Transverse colon (tissue), 4 donors: Measurements from ENCODE around the gene SH3RF3. TPM values are rescaled to one million over a fixed set of nuclear protein-coding genes. Genes with fewer than 3 reads are reported as not detected.
A peak's percentile ranks its signal among the peaks of the same experiment; 100 is the strongest.

ENCODE experiments used
- DNase-seq: peaks from one replicate; pipeline ENCODE4 v3.0.0-alpha.2; 2019
- H3K27ac ChIP-seq, 4 donors: fragments of 200-600 bp; sonication (generic); 2 replicates each; pipeline ENCODE4 v1.5.1; 2016 to 2018; ENCODE audit warnings: inconsistent platforms in 4 of 4
- H3K27me3 ChIP-seq: fragments of 200-600 bp; sonication (generic); 2 replicates; pipeline ENCODE4 v1.5.1; 2017; ENCODE audit warnings: inconsistent platforms
- H3K36me3 ChIP-seq, 4 donors: fragments of 200-600 bp; sonication (generic); 2 replicates each; pipeline ENCODE4 v1.5.1; 2017 to 2019; ENCODE audit warnings: inconsistent platforms in 4 of 4
- H3K4me1 ChIP-seq, 4 donors: fragments of 200-600 bp; sonication (generic); 2 replicates each; pipeline ENCODE4 v1.5.1; 2017 to 2020; ENCODE audit warnings: inconsistent platforms in 4 of 4
- H3K4me3 ChIP-seq, 4 donors: fragments of 200-600 bp; sonication (generic); 1 replicate in 1 of 4; 2 replicates in 3 of 4; pipeline versions ENCODE4 v1.5.1 to v1.6.1; 2017 to 2019; ENCODE audit warnings: inconsistent platforms in 4 of 4
- H3K9me3 ChIP-seq, 2 donors: fragments of 200-600 bp; sonication (generic); 2 replicates each; pipeline ENCODE4 v1.5.1; 2017 to 2019; ENCODE audit warnings: inconsistent platforms in 2 of 2
- CTCF ChIP-seq, 5 experiments: fragments of 200-600 bp in 3 of 5; fragments of 450-650 bp in 2 of 5; sonication (generic) in 3 of 5; IDR thresholded peaks; 1 replicate in 2 of 5; 2 replicates in 3 of 5; pipeline ENCODE4 v1.5.1; 2016 to 2017; ENCODE audit warnings: antibody characterized with exemption in 5 of 5, inconsistent platforms in 3 of 5, mild to moderate bottlenecking in 2 of 5, moderate library complexity in 1 of 5
- EP300 ChIP-seq: sonication (generic); formaldehyde crosslinking; IDR thresholded peaks from one replicate; pipeline ENCODE4 v1.6.1; 2017; ENCODE audit warnings: antibody characterized with exemption, low read depth
- POLR2A ChIP-seq: fragments of 450-650 bp; IDR thresholded peaks from one replicate; pipeline ENCODE4 v1.6.1; 2016; ENCODE audit warnings: antibody characterized with exemption, mild to moderate bottlenecking, moderate library complexity
- POLR2AphosphoS5 ChIP-seq, 3 donors: sonication (generic); formaldehyde crosslinking; IDR thresholded peaks; one replicate each; pipeline ENCODE4 v1.6.1; 2016; ENCODE audit warnings: antibody characterized with exemption in 3 of 3
- WGBS, 2 donors: methylation state at CpG; one replicate each; pipeline ENCODE4 v1.1.5; 2018; ENCODE audit warnings: low coverage in 1 of 2; 5-methylcytosine and 5-hydroxymethylcytosine counted together
- in situ Hi-C, 4 donors: fragments of 200-750 bp; cut with MboI; loops; one replicate each; pipeline versions ENCODE4 v1.15.0 to v1.15.1; 2017; ENCODE audit warnings: low sequenced_read_pairs in 3 of 4, low pct_ligation_motif_present in 1 of 4, low pct_unique_long_range_greater_than_20kb in 1 of 4
- intact Hi-C: fragments of 100-400 bp; cut with DNase I; formaldehyde crosslinking; loops from one replicate; pipeline ENCODE4 v1.15.1; 2023; ENCODE audit warnings: low total_unique reads
- total RNA-seq, 4 donors: library from RNA; depleted of rRNA; stranded (reverse); fragments of >200 nt; gene quantifications; one replicate each; pipeline ENCODE4 v1.1.0, GENCODE V29; 2016

The SH3RF3 gene
- total RNA-seq, 4 donors from 2014 or later = 1.9 to 8.8 (median 2.9) TPM

- intact Hi-C loops = no loop called here
- Histone ChIP-seq H3K27me3 (no peaks in the 10 kb centered on the region), H3K9me3 (no peaks in the 10 kb centered on the region), H3K27ac (no peak overlapping the region), H3K4me1 (peaks cover 0 to 33% (median 18%) of the 10 kb centered on the region in 4 donors), H3K4me3 (no peak overlapping the region), H3K36me3 (no peaks in the 10 kb centered on the region)
- in situ Hi-C loops = no loop called here
- DNase-seq = no peak
- TF ChIP-seq CTCF (IDR thresholded peaks at IDR 0.05) (no peak), POLR2AphosphoS5 (IDR thresholded peaks at IDR 0.05) (no peak), POLR2A (no peak), EP300 (no peak)
- 91 to 100% methylated on average over 3 to 12 of the region's 12 CpGs for WGBS, 2 donors
These were observed 350.0 kb downstream of the SH3RF3 start for GRCh38 chr2:109478906-109479493.

GRCh38 chr2:109479804-109480203 is 350.8 kb downstream of the SH3RF3 start:
- TF ChIP-seq POLR2A (no peak), EP300 (no peak)
- H3K36me3 ChIP-seq = no peaks in the 10 kb centered on the region
- peaks cover 0 to 33% (median 17%) of the 10 kb centered on the region in 4 donors for H3K4me1 ChIP-seq
- in situ Hi-C loops (no loop called here), intact Hi-C loops (no loop called here)
- 77 to 83% methylated on average over 2 to 7 of the region's 7 CpGs for WGBS, 2 donors
- H3K9me3 ChIP-seq = no peaks in the 10 kb centered on the region
- H3K27me3 ChIP-seq = no peaks in the 10 kb centered on the region
- H3K27ac ChIP-seq = no peak overlapping the region
- no peak overlapping the region for H3K4me3 ChIP-seq
- no peak for DNase-seq

- H3K27ac ChIP-seq = peak overlapping the region; percentile 16 to 47 (median 39)
These were observed 351.6 kb downstream of the SH3RF3 start for GRCh38 chr2:109480486-109481195.

GRCh38 chr2:109481196-109481555 is 352.2 kb downstream of the SH3RF3 start:
- WGBS, 2 donors = 33% methylated on average over 9 of the region's 9 CpGs; no CpG with 5 or more reads in 1 of the 2 donors
- in situ Hi-C loops = no loop called here
- H3K4me3 ChIP-seq = no peak overlapping the region

More at GRCh38 chr2:109480486-109481195, 351.6 kb downstream of the SH3RF3 start:
- no peak for TF ChIP-seq CTCF (IDR thresholded peaks at IDR 0.05)
- H3K27me3 ChIP-seq = no peaks in the 10 kb centered on the region
- DNase-seq = no peak
- H3K4me1 ChIP-seq = peaks cover 0 to 33% (median 17%) of the 10 kb centered on the region in 4 donors
- 32 to 60% methylated on average over 3 to 10 of the region's 10 CpGs for WGBS, 2 donors
- no peaks in the 10 kb centered on the region for H3K36me3 ChIP-seq
- H3K4me3 ChIP-seq = no peak overlapping the region
- H3K9me3 ChIP-seq = no peaks in the 10 kb centered on the region
- intact Hi-C loops (no loop called here), in situ Hi-C loops (no loop called here)

More at GRCh38 chr2:109481196-109481555, 352.2 kb downstream of the SH3RF3 start:
- DNase-seq = peak; percentile 77
- Histone ChIP-seq H3K36me3 (no peaks in the 10 kb centered on the region), H3K27me3 (no peaks in the 10 kb centered on the region), H3K4me1 (peaks cover 0 to 32% (median 15%) of the 10 kb centered on the region in 4 donors), H3K9me3 (no peaks in the 10 kb centered on the region), H3K27ac (peak overlapping the region; percentile 16 to 47 (median 40))
- intact Hi-C loops = no loop called here
- TF ChIP-seq POLR2AphosphoS5 (IDR thresholded peaks at IDR 0.05) (peak; percentile 60 to 84 (median 65)), CTCF (IDR thresholded peaks at IDR 0.05) (no peak), POLR2A (no peak), EP300 (no peak)
